Bronchial epithelial cell (primary cell): ENCODE results near the gene DHRS12. TPM values are rescaled to one million over a fixed set of nuclear protein-coding genes. Genes with fewer than 3 reads are reported as not detected.
"Not testable (repeated sequence)": the region's sequence is repeated elsewhere in the genome, so short reads cannot be mapped to it uniquely, and the experiment has no call there.

Source experiments
- DNase-seq: peaks from one replicate; pipeline ENCODE4 v3.0.0-alpha.2; 2010; ENCODE audit warnings: low read depth
- FAIRE-seq: peaks from 2 replicates; lab custom pipeline; 2011; peaks lifted over from hg19 to GRCh38; lab: Jason Lieb, UNC
- H3K27me3 ChIP-seq: 2 replicates; pipeline ENCODE4 v1.5.1; 2011; ENCODE audit warnings: low read length; ENCODE audit not compliant: control insufficient read depth, insufficient read depth
- H3K36me3 ChIP-seq: 2 replicates; pipeline ENCODE4 v1.5.1; 2011; ENCODE audit warnings: low read length; ENCODE audit not compliant: control insufficient read depth, insufficient read depth
- H3K4me3 ChIP-seq: 2 replicates; pipeline ENCODE4 v1.5.1; 2011; ENCODE audit warnings: mild to moderate bottlenecking, low read depth, low read length, control low read depth
- total RNA-seq: library from RNA; depleted of rRNA; stranded (reverse); fragments of >200 nt; gene quantifications from 2 replicates; pipeline ENCODE4 v1.2.1, GENCODE V29; 2014
- TF ChIP-seq, protein P1 (sequence below): IDR thresholded peaks from 2 replicates; pipeline ENCODE4 v1.5.1; 2011; ENCODE audit warnings: mild to moderate bottlenecking, moderate library complexity, low read length, control low read depth, inconsistent platforms; ENCODE audit not compliant: insufficient read depth, severe bottlenecking

The DHRS12 gene
- total RNA-seq, 1 donor from 2014 or later: 2.4 TPM

- Histone ChIP-seq H3K36me3 (no peaks in the 10 kb centered on the region), H3K4me3 (no peak overlapping the region), H3K27me3 (peaks cover 4% of the 10 kb centered on the region)
- TF ChIP-seq, protein P1, sequence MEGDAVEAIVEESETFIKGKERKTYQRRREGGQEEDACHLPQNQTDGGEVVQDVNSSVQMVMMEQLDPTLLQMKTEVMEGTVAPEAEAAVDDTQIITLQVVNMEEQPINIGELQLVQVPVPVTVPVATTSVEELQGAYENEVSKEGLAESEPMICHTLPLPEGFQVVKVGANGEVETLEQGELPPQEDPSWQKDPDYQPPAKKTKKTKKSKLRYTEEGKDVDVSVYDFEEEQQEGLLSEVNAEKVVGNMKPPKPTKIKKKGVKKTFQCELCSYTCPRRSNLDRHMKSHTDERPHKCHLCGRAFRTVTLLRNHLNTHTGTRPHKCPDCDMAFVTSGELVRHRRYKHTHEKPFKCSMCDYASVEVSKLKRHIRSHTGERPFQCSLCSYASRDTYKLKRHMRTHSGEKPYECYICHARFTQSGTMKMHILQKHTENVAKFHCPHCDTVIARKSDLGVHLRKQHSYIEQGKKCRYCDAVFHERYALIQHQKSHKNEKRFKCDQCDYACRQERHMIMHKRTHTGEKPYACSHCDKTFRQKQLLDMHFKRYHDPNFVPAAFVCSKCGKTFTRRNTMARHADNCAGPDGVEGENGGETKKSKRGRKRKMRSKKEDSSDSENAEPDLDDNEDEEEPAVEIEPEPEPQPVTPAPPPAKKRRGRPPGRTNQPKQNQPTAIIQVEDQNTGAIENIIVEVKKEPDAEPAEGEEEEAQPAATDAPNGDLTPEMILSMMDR: no peak
- no peak for FAIRE-seq
- DNase-seq: no peak
These were observed 21.8 kb upstream of the DHRS12 start for GRCh38 chr13:51825681-51826254.

DNA sequence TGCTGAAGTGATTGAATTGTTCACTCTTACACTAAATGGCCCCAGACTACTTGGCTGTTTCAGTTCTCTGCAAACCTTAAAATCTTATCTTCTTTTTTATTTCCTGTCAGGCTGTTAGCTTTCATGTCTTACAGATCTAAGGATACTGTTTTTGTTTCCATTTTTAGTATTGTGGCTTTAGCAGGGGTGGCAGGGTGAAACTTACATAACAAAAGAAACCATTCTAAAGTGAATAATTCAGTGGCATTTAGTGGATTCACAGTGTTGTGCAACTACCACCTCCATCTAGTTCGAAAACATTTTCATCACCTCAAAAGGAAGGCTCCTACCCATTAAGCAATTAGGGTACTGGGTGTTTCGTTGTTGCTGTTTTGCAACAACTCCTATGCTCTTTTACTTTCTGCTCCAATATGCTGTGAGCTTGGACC is 21.2 kb upstream of the DHRS12 start:
- FAIRE-seq: no peak

DNA sequence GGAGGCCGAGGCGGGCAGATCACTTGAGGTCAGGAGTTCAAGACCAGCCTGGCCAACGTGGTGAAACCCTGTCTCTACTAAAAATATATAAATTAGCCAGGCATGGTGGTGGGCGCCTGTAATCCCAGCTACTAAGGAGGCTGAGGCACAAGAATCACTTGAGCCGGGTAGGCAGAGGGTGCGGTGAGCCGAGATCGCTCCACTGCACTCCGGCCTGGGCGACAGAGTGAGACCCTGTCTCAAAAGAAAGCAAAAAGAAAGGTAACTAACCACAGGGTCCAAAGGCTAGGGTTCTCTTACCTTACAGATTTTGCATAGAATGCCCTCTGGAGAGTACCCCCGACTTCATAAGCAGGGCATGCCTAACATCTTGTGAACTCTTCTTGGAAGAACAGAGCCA is 20.7 kb upstream of the DHRS12 start:
- not testable (repeated sequence) for FAIRE-seq, DNase-seq, H3K4me3 ChIP-seq, H3K36me3 ChIP-seq, H3K27me3 ChIP-seq

More for the DNA sequence above, 21.2 kb upstream of the DHRS12 start:
- TF ChIP-seq, protein P1: no peak
- no peaks in the 10 kb centered on the region for H3K36me3 ChIP-seq
- no peak overlapping the region for H3K4me3 ChIP-seq
- peaks cover 4% of the 10 kb centered on the region for H3K27me3 ChIP-seq
- DNase-seq: no peak

GRCh38 chr13:51823863-51824262 is 19.9 kb upstream of the DHRS12 start:
- no peaks in the 10 kb centered on the region for H3K36me3 ChIP-seq
- TF ChIP-seq, protein P1: no peak
- FAIRE-seq: no peak

DNA sequence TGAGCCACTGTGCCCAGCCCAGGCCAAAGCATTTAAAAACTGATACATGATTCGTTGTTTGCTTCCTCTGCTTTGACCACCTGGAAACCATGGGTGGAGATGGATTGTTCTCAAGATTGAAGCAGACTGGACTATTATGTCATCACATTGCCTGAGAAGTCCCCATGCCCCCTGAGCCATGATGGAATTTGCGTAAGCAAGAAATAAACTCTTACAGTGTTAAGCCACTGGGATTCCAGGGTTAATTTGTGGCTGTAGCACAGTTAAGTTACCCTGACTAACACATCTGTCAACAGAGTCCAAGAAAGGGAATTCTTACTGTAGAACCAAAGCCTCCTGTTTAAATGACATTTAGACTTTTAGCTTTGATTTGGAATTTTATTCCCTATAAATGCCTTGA is 19.4 kb upstream of the DHRS12 start:
- no peak for FAIRE-seq
- Histone ChIP-seq H3K27me3 (peaks cover 7% of the 10 kb centered on the region), H3K4me3 (no peak overlapping the region), H3K36me3 (no peaks in the 10 kb centered on the region)
- no peak for DNase-seq
- TF ChIP-seq, protein P1: no peak

More at GRCh38 chr13:51823863-51824262, 19.9 kb upstream of the DHRS12 start:
- Histone ChIP-seq H3K4me3 (no peak overlapping the region), H3K27me3 (peaks cover 7% of the 10 kb centered on the region)
- DNase-seq: no peak

- no peak for FAIRE-seq
- Histone ChIP-seq H3K36me3 (no peaks in the 10 kb centered on the region), H3K27me3 (peaks cover 10% of the 10 kb centered on the region), H3K4me3 (no peak overlapping the region)
- TF ChIP-seq, protein P1: no peak
- no peak for DNase-seq
These were observed 18.3 kb upstream of the DHRS12 start for GRCh38 chr13:51822106-51822815.
